Mucosa of rectum (tissue), 2 donors: ENCODE data around the gene CCR6.

Experiments
- H3K27ac ChIP-seq, 2 donors: one replicate each; pipeline ENCODE4 v1.7.0; 2013; ENCODE audit warnings: inconsistent platforms in 2 of 2, low read depth in 2 of 2, low read length in 2 of 2
- H3K27me3 ChIP-seq, 2 donors: one replicate each; pipeline ENCODE4 v1.7.0; 2013; ENCODE audit warnings: low read length in 2 of 2; ENCODE audit not compliant: control insufficient read depth in 2 of 2, insufficient read depth in 2 of 2
- H3K36me3 ChIP-seq, 2 donors: one replicate each; pipeline ENCODE4 v1.7.0; 2013; ENCODE audit warnings: low read length in 2 of 2; ENCODE audit not compliant: control insufficient read depth in 2 of 2, insufficient read depth in 2 of 2
- H3K4me1 ChIP-seq, 2 donors: one replicate each; pipeline ENCODE4 v1.7.0; 2013; ENCODE audit warnings: low read length in 2 of 2, mild to moderate bottlenecking in 1 of 2; ENCODE audit not compliant: control insufficient read depth in 2 of 2, insufficient read depth in 2 of 2
- H3K4me3 ChIP-seq, 2 donors: one replicate each; pipeline ENCODE4 v1.7.0; 2013; ENCODE audit warnings: low read length in 2 of 2
- H3K9ac ChIP-seq, 2 donors: one replicate each; pipeline ENCODE4 v1.7.0; 2013; ENCODE audit warnings: low read length in 2 of 2, low read depth in 1 of 2, mild to moderate bottlenecking in 1 of 2
- H3K9me3 ChIP-seq, 2 donors: one replicate each; pipeline ENCODE4 v1.7.0; 2013; ENCODE audit warnings: low read length in 2 of 2; ENCODE audit not compliant: control insufficient read depth in 2 of 2
- donor health status: healthy.
- donor health status: Normal muscosa, but diverticular disease.

The CCR6 gene

DNA sequence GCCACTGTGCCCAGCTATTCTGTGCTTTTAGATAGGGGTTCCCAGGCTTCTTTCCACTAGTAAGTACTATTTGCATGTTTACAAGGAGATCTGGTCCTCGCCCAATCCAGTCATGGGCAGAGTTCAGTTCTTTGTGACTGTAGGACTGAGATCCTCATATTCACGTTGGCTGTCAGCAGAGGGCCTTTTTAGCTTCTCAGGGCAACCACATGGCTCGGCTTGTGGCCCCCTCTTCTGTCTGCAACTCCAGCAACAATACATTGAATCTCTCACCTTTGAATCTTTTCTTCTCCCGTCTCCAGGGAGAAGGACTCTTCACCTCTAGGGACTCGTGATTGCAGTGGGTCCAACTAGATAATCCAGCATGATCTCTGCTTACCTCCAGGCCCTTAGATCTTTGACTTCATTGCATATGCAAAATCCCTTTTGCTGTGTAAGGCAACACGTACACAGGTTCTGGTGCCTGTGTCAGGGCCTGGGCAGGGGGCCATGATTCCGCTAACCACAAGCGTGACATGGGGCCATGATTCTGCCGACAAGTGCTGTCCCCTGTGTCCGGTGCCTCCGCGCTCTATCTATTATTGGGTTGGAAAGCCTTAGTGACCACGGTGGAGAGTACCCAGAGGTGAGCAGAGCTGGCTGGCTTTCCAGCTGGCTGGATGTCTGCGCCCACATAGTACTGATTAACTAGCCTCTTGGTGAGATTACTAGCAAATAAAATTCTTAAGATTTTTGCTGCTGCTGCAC is 5.1 kb downstream of the CCR6 start:
- Histone ChIP-seq H3K9ac (no peak overlapping the region), H3K4me1 (peaks cover 0 to 3% of the 10 kb centered on the region in 2 donors), H3K9me3 (no peaks in the 10 kb centered on the region), H3K4me3 (no peak overlapping the region), H3K36me3 (no peaks in the 10 kb centered on the region), H3K27me3 (no peaks in the 10 kb centered on the region), H3K27ac (no peak overlapping the region)

DNA sequence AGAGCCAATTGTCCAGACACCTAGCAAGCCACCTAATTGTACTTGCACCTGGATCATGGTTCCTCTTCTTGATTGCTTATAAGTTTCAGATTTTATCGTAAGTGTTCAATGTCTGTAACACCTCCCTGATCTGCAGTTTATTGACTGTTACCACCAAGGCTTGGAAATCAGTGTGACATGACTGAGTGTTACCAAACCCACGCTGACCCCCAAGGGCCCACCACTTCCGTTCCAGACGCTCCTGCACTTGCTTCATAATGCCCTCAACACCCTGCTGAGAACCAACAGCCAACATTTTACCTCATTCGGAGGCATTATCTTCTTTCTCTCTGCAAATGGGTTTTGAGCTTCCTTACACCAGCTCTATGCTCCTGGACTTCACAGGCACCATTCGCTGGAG is 6.3 kb downstream of the CCR6 start:
- no peaks in the 10 kb centered on the region for H3K36me3 ChIP-seq
- H3K9ac ChIP-seq, result no peak overlapping the region
- H3K4me1 ChIP-seq, result no peaks in the 10 kb centered on the region
- H3K4me3 ChIP-seq, result no peak overlapping the region
- H3K9me3 ChIP-seq, result no peaks in the 10 kb centered on the region
- no peaks in the 10 kb centered on the region for H3K27me3 ChIP-seq
- no peak overlapping the region for H3K27ac ChIP-seq

DNA sequence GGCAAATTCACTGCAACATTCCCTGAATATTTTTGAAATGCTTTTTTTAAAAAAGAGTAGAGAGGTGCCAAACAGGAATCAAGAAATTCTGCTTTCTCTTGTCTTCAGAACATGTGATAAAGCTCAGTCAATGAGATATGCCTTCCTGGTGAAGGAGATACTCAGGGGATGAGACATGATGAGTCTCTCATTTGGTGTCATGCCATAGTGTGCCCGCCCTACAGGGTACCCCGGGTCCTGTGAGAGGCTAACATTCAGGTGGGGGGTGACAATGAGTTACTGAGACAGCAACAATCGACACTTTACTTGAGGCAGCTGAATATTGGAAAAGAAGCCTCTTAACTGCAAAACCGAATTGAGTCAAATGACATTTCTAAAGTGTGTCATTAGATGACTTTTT is 6.7 kb downstream of the CCR6 start:
- Histone ChIP-seq H3K9ac (no peak overlapping the region), H3K27ac (no peak overlapping the region), H3K4me3 (no peak overlapping the region), H3K36me3 (no peaks in the 10 kb centered on the region), H3K27me3 (no peaks in the 10 kb centered on the region), H3K4me1 (no peaks in the 10 kb centered on the region), H3K9me3 (no peaks in the 10 kb centered on the region)

DNA sequence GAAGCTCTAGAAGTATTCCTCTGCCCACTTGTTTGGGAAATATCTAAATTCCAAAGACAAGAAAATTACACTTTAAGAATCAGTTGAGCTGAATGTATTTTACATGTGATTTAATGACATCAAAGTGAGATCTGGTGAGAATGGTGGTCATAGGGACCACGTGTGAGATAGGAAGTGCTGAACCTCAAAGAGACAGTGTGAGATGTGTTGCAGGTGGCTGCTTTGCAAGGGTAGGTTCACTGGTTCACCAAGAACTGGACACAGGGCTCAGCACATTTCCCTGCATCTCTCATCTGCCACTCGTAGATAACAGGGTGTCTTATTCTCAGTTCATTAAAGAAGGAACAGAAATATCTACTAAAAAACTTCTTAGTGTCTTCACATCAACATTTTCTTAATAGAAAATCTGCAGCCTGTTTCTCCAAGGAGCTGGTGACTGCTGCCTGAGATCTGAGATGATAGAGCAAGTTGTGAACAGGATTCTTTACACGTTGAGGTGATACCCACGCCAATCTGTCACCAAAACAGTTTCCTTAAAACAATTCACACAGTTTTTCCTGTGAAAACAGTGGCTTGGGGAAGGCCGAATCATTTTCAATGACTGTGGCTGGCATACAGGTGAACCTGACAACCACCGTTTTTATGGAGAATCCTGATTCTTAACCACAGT is 7.2 kb downstream of the CCR6 start:
- Histone ChIP-seq H3K9me3 (no peaks in the 10 kb centered on the region), H3K4me3 (no peak overlapping the region), H3K36me3 (no peaks in the 10 kb centered on the region), H3K9ac (no peak overlapping the region), H3K4me1 (no peaks in the 10 kb centered on the region), H3K27ac (no peak overlapping the region), H3K27me3 (no peaks in the 10 kb centered on the region)

DNA sequence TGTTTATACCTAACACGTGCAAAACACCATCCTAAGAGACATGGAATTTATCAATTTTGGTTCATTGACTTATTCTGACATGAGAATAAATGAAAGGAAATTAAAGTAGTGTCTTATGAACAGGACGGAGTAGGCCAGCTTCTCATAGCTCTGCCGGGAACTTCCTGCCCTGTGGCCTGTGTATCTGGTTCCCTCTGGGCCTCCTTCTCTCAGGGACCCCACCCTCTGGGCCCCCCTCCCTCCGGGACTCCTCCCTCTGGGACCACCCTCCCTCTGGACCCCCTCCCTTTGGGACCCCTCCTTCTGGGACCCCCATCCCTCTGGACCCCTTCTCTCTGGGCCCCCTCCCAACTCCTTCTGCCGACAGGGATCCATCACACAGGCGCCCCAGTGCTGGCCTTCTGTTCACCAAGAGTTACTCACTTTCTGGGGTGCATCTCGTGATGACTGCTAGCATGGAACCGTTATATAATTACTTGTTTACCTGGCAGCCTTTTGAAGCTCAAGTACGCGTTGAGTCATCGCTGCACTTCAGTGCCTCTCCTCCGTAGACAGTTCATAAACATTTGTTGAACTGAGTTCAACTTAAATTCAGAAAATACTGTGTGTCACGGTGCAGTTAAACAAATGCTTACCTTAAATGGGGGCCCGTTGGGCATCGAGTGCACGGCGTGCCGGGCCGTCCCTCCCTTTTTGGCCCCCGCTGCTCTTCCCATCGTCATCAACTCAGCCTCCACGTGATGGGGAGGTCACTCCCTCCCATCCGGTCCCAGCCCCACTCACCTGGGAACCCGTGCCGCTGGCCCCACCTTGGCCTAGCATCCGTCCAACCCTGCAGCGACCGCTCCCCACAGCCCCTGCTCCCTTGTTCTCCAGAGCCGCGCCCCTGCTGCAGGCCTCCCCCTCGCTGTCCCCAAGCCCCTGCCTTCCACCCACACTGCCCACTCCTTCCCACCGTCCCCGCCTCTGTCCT is 8.1 kb downstream of the CCR6 start:
- H3K9ac ChIP-seq, result no peak overlapping the region
- no peak overlapping the region for H3K4me3 ChIP-seq
- no peaks in the 10 kb centered on the region for H3K36me3 ChIP-seq
- H3K27ac ChIP-seq, result peak overlapping the region in 1 of 2 donors; percentile 6
- H3K27me3 ChIP-seq, result no peaks in the 10 kb centered on the region
- no peaks in the 10 kb centered on the region for H3K9me3 ChIP-seq
- no peaks in the 10 kb centered on the region for H3K4me1 ChIP-seq

DNA sequence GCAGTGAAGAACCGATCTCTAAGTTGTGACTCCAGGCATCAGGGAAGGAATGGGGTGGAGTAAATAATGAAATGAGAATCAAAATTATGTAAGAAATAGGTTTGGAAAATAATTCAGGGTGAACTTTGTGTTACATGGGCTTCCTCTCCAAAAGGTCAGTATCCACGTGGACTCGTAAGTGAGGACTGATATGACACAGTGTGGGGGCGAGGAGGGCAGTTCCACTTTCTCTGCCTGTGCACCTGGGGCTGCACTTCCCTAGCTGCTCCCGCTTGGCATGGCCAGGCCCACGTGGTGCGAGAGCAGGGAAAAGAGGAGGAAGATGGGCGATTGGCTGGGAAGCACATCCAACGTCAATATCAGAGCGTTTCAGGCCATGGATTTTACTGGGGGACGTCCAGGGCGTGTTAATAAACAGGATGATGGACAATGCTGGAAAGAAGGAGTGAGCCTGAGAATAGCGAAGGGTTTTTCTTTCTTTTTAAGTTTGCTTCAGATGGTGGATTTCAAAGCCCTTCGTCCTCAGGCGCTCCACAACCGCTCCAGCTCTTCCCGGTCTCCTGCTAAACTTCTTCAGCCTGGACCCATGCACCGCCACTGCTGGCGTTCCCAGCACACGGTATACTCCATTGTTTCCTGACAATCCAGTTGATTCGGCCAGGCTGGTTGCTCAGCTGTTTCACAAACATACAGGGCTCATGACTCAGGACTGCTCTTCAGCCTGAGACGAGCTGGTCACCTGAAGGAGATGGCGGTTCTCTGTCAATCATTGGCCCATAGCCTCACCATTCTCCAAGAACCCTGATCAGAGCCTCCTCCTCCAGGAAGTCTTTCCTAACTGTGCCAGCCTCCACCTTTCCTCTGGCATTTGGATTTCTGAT is 11.8 kb downstream of the CCR6 start:
- Histone ChIP-seq H3K4me3 (no peak overlapping the region), H3K9ac (no peak overlapping the region), H3K27ac (no peak overlapping the region), H3K9me3 (no peaks in the 10 kb centered on the region), H3K4me1 (no peaks in the 10 kb centered on the region), H3K27me3 (no peaks in the 10 kb centered on the region), H3K36me3 (no peaks in the 10 kb centered on the region)

DNA sequence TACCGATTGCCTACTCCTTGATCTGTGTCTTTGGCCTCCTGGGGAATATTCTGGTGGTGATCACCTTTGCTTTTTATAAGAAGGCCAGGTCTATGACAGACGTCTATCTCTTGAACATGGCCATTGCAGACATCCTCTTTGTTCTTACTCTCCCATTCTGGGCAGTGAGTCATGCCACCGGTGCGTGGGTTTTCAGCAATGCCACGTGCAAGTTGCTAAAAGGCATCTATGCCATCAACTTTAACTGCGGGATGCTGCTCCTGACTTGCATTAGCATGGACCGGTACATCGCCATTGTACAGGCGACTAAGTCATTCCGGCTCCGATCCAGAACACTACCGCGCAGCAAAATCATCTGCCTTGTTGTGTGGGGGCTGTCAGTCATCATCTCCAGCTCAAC is 13.5 kb downstream of the CCR6 start:
- no peaks in the 10 kb centered on the region for H3K27me3 ChIP-seq
- H3K27ac ChIP-seq, result no peak overlapping the region
- no peak overlapping the region for H3K9ac ChIP-seq
- H3K36me3 ChIP-seq, result no peaks in the 10 kb centered on the region
- H3K4me3 ChIP-seq, result no peak overlapping the region
- peaks cover 0 to 1% of the 10 kb centered on the region in 2 donors for H3K4me1 ChIP-seq
- no peaks in the 10 kb centered on the region for H3K9me3 ChIP-seq

DNA sequence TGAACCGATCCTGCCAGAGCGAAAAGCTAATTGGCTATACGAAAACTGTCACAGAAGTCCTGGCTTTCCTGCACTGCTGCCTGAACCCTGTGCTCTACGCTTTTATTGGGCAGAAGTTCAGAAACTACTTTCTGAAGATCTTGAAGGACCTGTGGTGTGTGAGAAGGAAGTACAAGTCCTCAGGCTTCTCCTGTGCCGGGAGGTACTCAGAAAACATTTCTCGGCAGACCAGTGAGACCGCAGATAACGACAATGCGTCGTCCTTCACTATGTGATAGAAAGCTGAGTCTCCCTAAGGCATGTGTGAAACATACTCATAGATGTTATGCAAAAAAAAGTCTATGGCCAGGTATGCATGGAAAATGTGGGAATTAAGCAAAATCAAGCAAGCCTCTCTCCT is 14.2 kb downstream of the CCR6 start:
- Histone ChIP-seq H3K4me3 (no peak overlapping the region), H3K27ac (no peak overlapping the region), H3K4me1 (peaks cover 0 to 4% of the 10 kb centered on the region in 2 donors), H3K36me3 (no peaks in the 10 kb centered on the region), H3K27me3 (no peaks in the 10 kb centered on the region), H3K9me3 (no peaks in the 10 kb centered on the region), H3K9ac (no peak overlapping the region)

DNA sequence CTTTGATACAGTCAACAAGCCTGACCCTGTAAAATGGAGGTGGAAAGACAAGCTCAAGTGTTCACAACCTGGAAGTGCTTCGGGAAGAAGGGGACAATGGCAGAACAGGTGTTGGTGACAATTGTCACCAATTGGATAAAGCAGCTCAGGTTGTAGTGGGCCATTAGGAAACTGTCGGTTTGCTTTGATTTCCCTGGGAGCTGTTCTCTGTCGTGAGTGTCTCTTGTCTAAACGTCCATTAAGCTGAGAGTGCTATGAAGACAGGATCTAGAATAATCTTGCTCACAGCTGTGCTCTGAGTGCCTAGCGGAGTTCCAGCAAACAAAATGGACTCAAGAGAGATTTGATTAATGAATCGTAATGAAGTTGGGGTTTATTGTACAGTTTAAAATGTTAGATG is 15.0 kb downstream of the CCR6 start:
- no peak overlapping the region for H3K4me3 ChIP-seq
- H3K9ac ChIP-seq, result no peak overlapping the region
- no peaks in the 10 kb centered on the region for H3K9me3 ChIP-seq
- H3K27me3 ChIP-seq, result no peaks in the 10 kb centered on the region
- H3K27ac ChIP-seq, result no peak overlapping the region
- H3K36me3 ChIP-seq, result no peaks in the 10 kb centered on the region
- peaks cover 0 to 4% of the 10 kb centered on the region in 2 donors for H3K4me1 ChIP-seq
